A549 (cell line): Measurements from ENCODE around the gene HEXD. TPM values are rescaled to one million over a fixed set of nuclear protein-coding genes. Genes with fewer than 3 reads are reported as not detected.

Source experiments
- ATAC-seq, 2 experiments: fragments of 200-7000 bp in 1 of 2; fragments of >200 bp in 1 of 2; cut with Nextera tagmentation in 1 of 2; cut with Tn5 transposase in 1 of 2; 3 replicates each; pipeline versions ENCODE4 v1.8.0 to v1.9.1; 2018 to 2020; ENCODE audit warnings: mild to moderate bottlenecking in 1 of 2, moderate library complexity in 1 of 2
- CTCF ChIA-PET: fragments of 300-600 bp; sonication (Branson Sonifier 250); formaldehyde crosslinking; extraction: SDS; loops from one replicate; lab custom pipeline; 2021; ENCODE audit warnings: antibody characterized with exemption, inconsistent platforms; lab: Yijun Ruan, JAX
- POLR2A ChIA-PET: fragments of 350-600 bp; formaldehyde crosslinking; extraction: SDS; loops from one replicate; lab custom pipeline; 2021; ENCODE audit warnings: antibody characterized with exemption, inconsistent platforms; lab: Yijun Ruan, JAX
- DNase-seq, 2 experiments: peaks; one replicate each; pipeline versions ENCODE4 v3.0.0 to v3.0.0-alpha.2; 2011 to 2016; ENCODE audit warnings: low read depth in 1 of 2, low spot score in 1 of 2
- FAIRE-seq: peaks from 2 replicates; lab custom pipeline; 2011; peaks lifted over from hg19 to GRCh38; lab: Jason Lieb, UNC
- H3K27ac ChIP-seq, 2 experiments: fragments of >200 bp; sonication (Bioruptor Twin); formaldehyde crosslinking; 3 replicates each; pipeline ENCODE4 v1.5.1; 2016 to 2017
- H3K4me1 ChIP-seq: fragments of >200 bp; sonication (Bioruptor Twin); formaldehyde crosslinking; 3 replicates; pipeline ENCODE4 v1.6.1; 2016
- H3K4me2 ChIP-seq: fragments of >200 bp; sonication (Bioruptor Twin); formaldehyde crosslinking; 3 replicates; pipeline ENCODE4 v1.6.1; 2016
- H3K4me3 ChIP-seq: fragments of >200 bp; sonication (Bioruptor Twin); formaldehyde crosslinking; 3 replicates; pipeline ENCODE4 v1.5.1; 2016
- H3K9me3 ChIP-seq: fragments of >200 bp; sonication (Bioruptor Twin); formaldehyde crosslinking; 3 replicates; pipeline ENCODE4 v1.6.1; 2016
- BCL3 ChIP-seq: fragments of >200 bp; sonication (Bioruptor Twin); formaldehyde crosslinking; IDR thresholded peaks from 3 replicates; pipeline ENCODE4 v1.6.1; 2016
- CEBPB ChIP-seq, 2 experiments: fragments of >200 bp in 1 of 2; sonication (Bioruptor Twin) in 1 of 2; formaldehyde crosslinking in 1 of 2; IDR thresholded peaks; 2 replicates each; pipeline ENCODE4 v1.6.1; 2012 to 2016
- CHD4 ChIP-seq: fragments of 200-600 bp; sonication (generic); IDR thresholded peaks from 2 replicates; pipeline ENCODE4 v1.6.1; 2016; ENCODE audit warnings: antibody characterized with exemption, mild to moderate bottlenecking, borderline replicate concordance
- EHF ChIP-seq: fragments of 250-450 bp; sonication (Bioruptor Pico); IDR thresholded peaks from 2 replicates; pipeline ENCODE4 v1.5.0; 2020; ENCODE audit warnings: mild to moderate bottlenecking
- ELK1 ChIP-seq: fragments of 150-350 bp; IDR thresholded peaks from 2 replicates; pipeline ENCODE4 v1.6.1; 2014; ENCODE audit warnings: low read depth, mild to moderate bottlenecking, low read length
- FOSL2 ChIP-seq, 2 experiments: fragments of 450-650 bp in 1 of 2; fragments of >200 bp in 1 of 2; sonication (Bioruptor Twin) in 1 of 2; formaldehyde crosslinking; IDR thresholded peaks; 2 replicates each; pipeline versions ENCODE4 v1.5.0 to v1.6.1; 2016 to 2020; ENCODE audit warnings: mild to moderate bottlenecking in 1 of 2, moderate library complexity in 1 of 2
- HEYL ChIP-seq: fragments of 250-450 bp; sonication (Bioruptor Pico); IDR thresholded peaks from 2 replicates; pipeline ENCODE4 v1.8.0; 2021; ENCODE audit warnings: mild to moderate bottlenecking, moderate library complexity
- KDM1A ChIP-seq: fragments of 200-600 bp; sonication (generic); IDR thresholded peaks from 2 replicates; pipeline ENCODE4 v1.6.1; 2016; ENCODE audit warnings: low read depth, mild to moderate bottlenecking
- KDM5A ChIP-seq: fragments of 200-600 bp; sonication (generic); IDR thresholded peaks from 2 replicates; pipeline ENCODE4 v1.6.1; 2016; ENCODE audit warnings: antibody characterized with exemption, mild to moderate bottlenecking
- MAX ChIP-seq: IDR thresholded peaks from 2 replicates; pipeline ENCODE4 v1.6.1; 2012
- NPAS2 ChIP-seq: fragments of 250-450 bp; sonication (Bioruptor Pico); IDR thresholded peaks from 2 replicates; pipeline ENCODE4 v1.8.0; 2022; ENCODE audit warnings: mild to moderate bottlenecking, moderate library complexity, borderline replicate concordance
- PHF8 ChIP-seq: fragments of 200-600 bp; sonication (generic); IDR thresholded peaks from 2 replicates; pipeline ENCODE4 v1.6.1; 2016; ENCODE audit warnings: low read depth, mild to moderate bottlenecking, antibody characterized with exemption, moderate library complexity, borderline replicate concordance
- RARB ChIP-seq: fragments of 250-450 bp; sonication (Bioruptor Pico); IDR thresholded peaks from 2 replicates; pipeline ENCODE4 v1.8.0; 2021; ENCODE audit warnings: mild to moderate bottlenecking, moderate library complexity
- REST ChIP-seq: fragments of 200-600 bp; sonication (generic); IDR thresholded peaks from 2 replicates; pipeline ENCODE4 v1.6.1; 2016; ENCODE audit warnings: antibody characterized with exemption, mild to moderate bottlenecking, moderate library complexity
- RFX5 ChIP-seq: fragments of 450-650 bp; IDR thresholded peaks from 2 replicates; pipeline ENCODE4 v1.7.1; 2014; ENCODE audit warnings: antibody characterized with exemption, mild to moderate bottlenecking, moderate library complexity
- RNF2 ChIP-seq: fragments of 200-600 bp; sonication (generic); IDR thresholded peaks from 2 replicates; pipeline ENCODE4 v1.6.1; 2016; ENCODE audit warnings: low read depth, mild to moderate bottlenecking, antibody characterized with exemption, moderate library complexity, borderline replicate concordance
- SREBF2 ChIP-seq: fragments of 450-650 bp; IDR thresholded peaks from 2 replicates; pipeline ENCODE4 v1.6.1; 2014; ENCODE audit warnings: mild to moderate bottlenecking, moderate library complexity
- TFCP2L1 ChIP-seq: fragments of 250-450 bp; sonication (Bioruptor Pico); IDR thresholded peaks from 2 replicates; pipeline ENCODE4 v1.5.0; 2021; ENCODE audit warnings: mild to moderate bottlenecking
- ZC3H11A ChIP-seq: fragments of 450-650 bp; IDR thresholded peaks from 2 replicates; pipeline ENCODE4 v1.6.1; 2014; ENCODE audit warnings: antibody characterized with exemption, mild to moderate bottlenecking
- WGBS: methylation state at CpG from one replicate; pipeline ENCODE4 v1.1.6; 2017; ENCODE audit errors: missing lambda C conversion rate; 5-methylcytosine and 5-hydroxymethylcytosine counted together
- polyA plus RNA-seq, 4 experiments: library from polyadenylated mRNA; depleted of rRNA in 3 of 4; stranded (reverse); fragments of >200 nt; fragmentation: RNase III in 1 of 4; extraction: RNeasy Plus Mini Kit Qiagen cat#74134 plus additional on column Dnase treatment in 1 of 4; gene quantifications; 2 replicates in 3 of 4; 3 replicates in 1 of 4; pipeline ENCODE4 v1.2.3, GENCODE V29; 2011 to 2017

Gene HEXD
- polyA plus RNA-seq, 2 of the 4 experiments (the other 2 are of a cell fraction): 18.0 to 19.5 TPM

GRCh38 chr17:82483836-82484235 lies 65.7 kb downstream of the HEXD start:
- 88% methylated on average over 7 of the region's 9 CpGs for WGBS
- POLR2A ChIA-PET: interaction anchor here (0.6 kb wide), 1 partner anchor 10 kb away, joined by 4 read pairs; no protein-coding TSS in a partner anchor
- ATAC-seq: no peak

More at GRCh38 chr17:82483836-82484235, 65.7 kb downstream of the HEXD start:
- TF ChIP-seq RFX5 (no peak), EHF (no peak), MAX (no peak), CHD4 (no peak), PHF8 (no peak), HEYL (CRISPR knock-in tag) (no peak), ZC3H11A (no peak), BCL3 (no peak), RARB (no peak), RNF2 (no peak), FOSL2 (IDR thresholded peaks at IDR 0.05) (no peak), FOSL2 (CRISPR knock-in tag; IDR thresholded peaks at IDR 0.05) (no peak), KDM5A (no peak), CEBPB (IDR thresholded peaks at IDR 0.05) (no peak), SREBF2 (no peak), ELK1 (no peak), TFCP2L1 (CRISPR knock-in tag) (no peak), REST (no peak), NPAS2 (CRISPR knock-in tag) (no peak), KDM1A (no peak)
- Histone ChIP-seq H3K9me3 (no peaks in the 10 kb centered on the region), H3K4me3 (no peak overlapping the region), H3K27ac (no peak overlapping the region), H3K4me2 (no peak overlapping the region), H3K4me1 (no peaks in the 10 kb centered on the region)
- no peak for FAIRE-seq
- CTCF ChIA-PET: interaction anchor here (0.6 to 1.9 kb wide), 5 partner anchors 8 to 416 kb away, joined by 3 to 5 read pairs (median 3); no protein-coding TSS in a partner anchor
- no peak for DNase-seq
